HEK293T (cell line): ENCODE data around the gene SMCO2.
A peak's percentile ranks its signal among the peaks of the same experiment; 100 is the strongest.

Source experiments
- CTCF ChIA-PET: fragments of 350-600 bp; formaldehyde crosslinking; extraction: SDS; loops from one replicate; lab custom pipeline; 2021; ENCODE audit warnings: antibody characterized with exemption, inconsistent platforms; lab: Yijun Ruan, JAX
- POLR2A ChIA-PET: fragments of 350-600 bp; formaldehyde crosslinking; extraction: SDS; loops from one replicate; lab custom pipeline; 2020; ENCODE audit warnings: antibody characterized with exemption, inconsistent platforms; lab: Yijun Ruan, JAX
- DNase-seq: peaks from one replicate; pipeline ENCODE4 v3.0.0; 2012; ENCODE audit warnings: mixed read lengths; ENCODE audit errors: extremely low spot score
- ARNT ChIP-seq: fragments of 450-650 bp; IDR thresholded peaks from 2 replicates; pipeline ENCODE4 v1.6.1; 2017; ENCODE audit warnings: mild to moderate bottlenecking
- BHLHE40 ChIP-seq: fragments of 450-650 bp; IDR thresholded peaks from 2 replicates; pipeline ENCODE4 v1.6.1; 2016; ENCODE audit warnings: mild to moderate bottlenecking, moderate library complexity, borderline replicate concordance
- CTBP1 ChIP-seq: fragments of 450-650 bp; IDR thresholded peaks from 2 replicates; pipeline ENCODE4 v1.6.1; 2016; ENCODE audit warnings: borderline replicate concordance
- ELF4 ChIP-seq: fragments of 450-650 bp; IDR thresholded peaks from 2 replicates; pipeline ENCODE4 v1.6.1; 2017; ENCODE audit warnings: antibody characterized with exemption
- FOXA1 ChIP-seq: fragments of 450-650 bp; IDR thresholded peaks from 2 replicates; pipeline ENCODE4 v1.6.1; 2016; ENCODE audit warnings: mild to moderate bottlenecking
- FOXK2 ChIP-seq: fragments of 450-650 bp; IDR thresholded peaks from 2 replicates; pipeline ENCODE4 v1.6.1; 2016; ENCODE audit warnings: mild to moderate bottlenecking
- FOXM1 ChIP-seq: fragments of 450-650 bp; IDR thresholded peaks from 2 replicates; pipeline ENCODE4 v1.6.1; 2017; ENCODE audit warnings: mild to moderate bottlenecking, borderline replicate concordance
- HDGF ChIP-seq: fragments of 450-650 bp; IDR thresholded peaks from 2 replicates; pipeline ENCODE4 v1.6.1; 2017; ENCODE audit warnings: antibody characterized with exemption, borderline replicate concordance
- L3MBTL2 ChIP-seq: fragments of 450-650 bp; conservative IDR thresholded peaks from 2 replicates; pipeline ENCODE4 v1.6.1; 2016; ENCODE audit warnings: mild to moderate bottlenecking
- LEF1 ChIP-seq: fragments of 450-650 bp; IDR thresholded peaks from 2 replicates; pipeline ENCODE4 v1.6.1; 2017; ENCODE audit warnings: mild to moderate bottlenecking, borderline replicate concordance
- NFRKB ChIP-seq: fragments of 450-650 bp; IDR thresholded peaks from 2 replicates; pipeline ENCODE4 v1.6.1; 2016; ENCODE audit warnings: mild to moderate bottlenecking, moderate library complexity
- PKNOX1 ChIP-seq: fragments of 450-650 bp; IDR thresholded peaks from 2 replicates; pipeline ENCODE4 v1.6.1; 2016
- SP1 ChIP-seq: fragments of 450-650 bp; IDR thresholded peaks from 2 replicates; pipeline ENCODE4 v1.6.1; 2017
- SUZ12 ChIP-seq: fragments of 450-650 bp; IDR thresholded peaks from 2 replicates; pipeline ENCODE4 v1.6.1; 2016; ENCODE audit warnings: mild to moderate bottlenecking
- TARDBP ChIP-seq: fragments of 450-650 bp; IDR thresholded peaks from 2 replicates; pipeline ENCODE4 v1.6.1; 2016
- ZNF384 ChIP-seq: fragments of 450-650 bp; IDR thresholded peaks from 2 replicates; pipeline ENCODE4 v1.6.1; 2016

SMCO2 gene

DNA sequence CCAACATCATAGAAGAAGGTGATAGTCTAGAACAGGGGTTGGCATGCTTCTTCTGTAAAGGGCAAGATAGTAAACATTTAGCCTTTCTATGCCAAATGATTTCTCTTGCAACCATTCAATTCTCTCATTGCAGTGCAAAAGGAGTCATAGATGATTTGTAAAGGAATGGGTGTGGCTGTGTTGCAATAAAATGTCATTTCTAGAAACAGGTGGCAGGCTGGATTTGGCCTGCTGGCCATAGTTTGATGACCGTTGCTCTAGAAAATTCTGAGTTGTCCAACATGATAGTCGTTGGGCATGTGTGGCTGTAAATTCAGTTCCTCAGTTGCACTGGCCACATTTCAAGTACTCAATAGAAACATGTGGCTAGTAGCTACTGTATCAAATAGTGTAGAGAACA lies 21.7 kb downstream of the SMCO2 start:
- CTCF ChIA-PET, result no interaction called here
- POLR2A ChIA-PET, result no interaction called here
- DNase-seq, result no peak
- TF ChIP-seq L3MBTL2 (no peak), SUZ12 (no peak), SP1 (no peak), CTBP1 (no peak), FOXA1 (no peak)

GRCh38 chr12:27469176-27469736 lies 22.7 kb downstream of the SMCO2 start:
- no peak for DNase-seq
- POLR2A ChIA-PET, result no interaction called here
- TF ChIP-seq CTBP1 (no peak), PKNOX1 (no peak), LEF1 (no peak), ZNF384 (no peak), L3MBTL2 (no peak), TARDBP (no peak), SUZ12 (no peak)
- CTCF ChIA-PET, result no interaction called here

GRCh38 chr12:27472604-27473003 lies 26.1 kb downstream of the SMCO2 start:
- no peak for DNase-seq
- TF ChIP-seq L3MBTL2 (no peak), PKNOX1 (no peak), TARDBP (no peak), FOXM1 (no peak), FOXA1 (no peak), SUZ12 (no peak), LEF1 (no peak), BHLHE40 (no peak), HDGF (no peak)
- ChIA-PET POLR2A (no interaction called here), CTCF (no interaction called here)

DNA sequence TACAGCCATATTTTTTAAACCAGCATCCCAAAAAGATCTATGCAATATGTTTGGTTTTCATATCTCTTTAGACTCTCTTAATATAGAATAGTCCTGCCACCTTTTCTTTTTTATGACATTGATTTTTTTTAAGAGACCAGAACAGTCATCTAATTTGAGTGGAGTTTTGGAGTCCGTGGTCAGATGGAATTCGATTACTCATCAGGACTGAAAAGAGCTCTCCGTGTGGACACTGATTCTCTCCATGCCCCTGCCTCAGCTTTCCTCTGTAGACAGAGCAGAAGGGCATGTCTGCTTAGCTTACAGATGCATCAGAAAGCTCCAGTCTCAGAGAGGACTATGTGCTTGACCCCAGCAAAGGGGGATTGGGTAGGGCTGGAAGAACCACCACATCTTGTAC lies 27.8 kb downstream of the SMCO2 start:
- DNase-seq, result no peak
- TF ChIP-seq ELF4 (no peak), FOXA1 (no peak), CTBP1 (no peak), SP1 (no peak), ARNT (no peak), FOXK2 (no peak), FOXM1 (no peak), SUZ12 (no peak), L3MBTL2 (no peak), LEF1 (no peak), BHLHE40 (no peak), ZNF384 (no peak)
- CTCF ChIA-PET, result no interaction called here
- POLR2A ChIA-PET, result no interaction called here

DNA sequence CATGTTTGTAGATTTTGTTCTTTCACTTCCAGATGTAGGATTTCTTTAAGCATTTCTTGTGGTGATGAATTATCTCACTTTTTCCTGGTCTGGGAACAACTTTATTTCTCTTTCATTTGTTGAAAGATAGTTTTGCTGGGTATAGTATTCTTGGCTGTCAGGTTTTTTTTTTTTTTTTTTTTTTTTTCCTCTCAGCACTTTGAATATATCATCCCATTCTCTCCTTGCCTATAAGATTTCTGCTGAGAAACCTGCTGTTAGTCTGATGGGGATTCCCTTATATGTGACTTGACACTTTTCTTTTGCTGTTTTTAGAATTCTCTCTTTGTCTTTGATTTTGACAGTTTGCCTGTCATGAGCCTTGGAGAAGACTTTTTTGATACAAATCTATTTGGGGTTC lies 30.5 kb downstream of the SMCO2 start:
- ChIA-PET CTCF (no interaction called here), POLR2A (no interaction called here)
- TF ChIP-seq FOXM1, result no peak
- peak; percentile 70 for TF ChIP-seq ZNF384

DNA sequence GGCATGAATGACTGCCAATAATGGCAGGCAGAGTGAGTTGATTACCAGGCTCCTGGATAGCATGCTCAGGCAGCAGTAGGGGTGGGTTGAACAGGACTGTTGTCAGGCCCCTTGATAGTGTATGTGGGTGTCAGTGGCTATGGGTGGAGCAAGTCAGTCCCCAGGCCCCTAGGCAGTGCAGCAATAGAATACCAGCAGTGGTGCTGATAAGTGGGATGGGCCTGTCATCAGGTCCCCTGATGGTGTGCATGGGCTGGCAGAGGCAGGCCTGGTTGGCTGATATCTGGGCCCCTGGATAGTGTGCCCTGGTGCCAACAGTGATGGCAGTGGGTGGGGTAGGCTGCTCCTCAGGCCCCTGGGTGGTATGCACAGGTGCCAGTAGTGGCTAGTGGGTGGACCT lies 32.4 kb downstream of the SMCO2 start:
- no peak for DNase-seq
- ChIA-PET POLR2A (no interaction called here), CTCF (no interaction called here)
- TF ChIP-seq NFRKB (no peak), ELF4 (no peak), FOXK2 (no peak)

More for the DNA sequence above, 30.5 kb downstream of the SMCO2 start:
- DNase-seq, result no peak

- no peak for DNase-seq
- no peak for TF ChIP-seq HDGF
- TF ChIP-seq ZNF384, result no peak
- no peak for TF ChIP-seq L3MBTL2
- TF ChIP-seq LEF1, result no peak
- no peak for TF ChIP-seq CTBP1
- ChIA-PET CTCF (interaction anchor here (0.6 kb wide), 1 partner anchor 426 kb away, joined by 4 read pairs; no protein-coding TSS in a partner anchor), POLR2A (no interaction called here)
Observed at GRCh38 chr12:27480016-27480415, 33.5 kb downstream of the SMCO2 start.

GRCh38 chr12:27486961-27487360 lies 40.4 kb downstream of the SMCO2 start:
- DNase-seq, result no peak
- no peak for TF ChIP-seq FOXM1
- TF ChIP-seq TARDBP, result no peak
- TF ChIP-seq SUZ12, result no peak
- no peak for TF ChIP-seq BHLHE40
- TF ChIP-seq FOXA1, result no peak
- TF ChIP-seq NFRKB, result no peak
- TF ChIP-seq ARNT, result no peak
- ChIA-PET CTCF (no interaction called here), POLR2A (no interaction called here)
